Measurements from ENCODE around the gene INPP5A. TPM values are rescaled to one million over a fixed set of nuclear protein-coding genes. Genes with fewer than 3 reads are reported as not detected.

The INPP5A gene
- total RNA-seq, 1 donor from 2014 or later: 36.4 TPM

- H3K9me3 Mint-ChIP-seq (ENCODE audit: unreplicated experiment): no peaks in the 10 kb centered on the region
- H3K4me1 Mint-ChIP-seq (ENCODE audit: unreplicated experiment): peaks cover 1% of the 10 kb centered on the region
- no peak for DNase-seq (ENCODE audit: extremely low spot score, unreplicated experiment)
- H3K27me3 Mint-ChIP-seq (ENCODE audit: unreplicated experiment): no peaks in the 10 kb centered on the region
- H3K4me3 Mint-ChIP-seq (ENCODE audit: unreplicated experiment): no peak overlapping the region
- no peak overlapping the region for H3K27ac Mint-ChIP-seq (ENCODE audit: unreplicated experiment)
- no peak for TF ChIP-seq CTCF (IDR thresholded peaks at IDR 0.05)
- H3K36me3 Mint-ChIP-seq (ENCODE audit: unreplicated experiment): no peaks in the 10 kb centered on the region
These were observed 112.2 kb downstream of the INPP5A start for GRCh38 chr10:132649651-132650360.

- Mint-ChIP-seq H3K27me3 (ENCODE audit: unreplicated experiment) (no peaks in the 10 kb centered on the region), H3K4me1 (ENCODE audit: unreplicated experiment) (peaks cover 1% of the 10 kb centered on the region), H3K9me3 (ENCODE audit: unreplicated experiment) (no peaks in the 10 kb centered on the region), H3K36me3 (ENCODE audit: unreplicated experiment) (no peaks in the 10 kb centered on the region), H3K4me3 (ENCODE audit: unreplicated experiment) (no peak overlapping the region), H3K27ac (ENCODE audit: unreplicated experiment) (no peak overlapping the region)
- DNase-seq (ENCODE audit: extremely low spot score, unreplicated experiment): no peak
- no peak for TF ChIP-seq CTCF (IDR thresholded peaks at IDR 0.05)
These were observed 113.1 kb downstream of the INPP5A start for GRCh38 chr10:132650611-132651250.

GRCh38 chr10:132651511-132652029 lies 114.0 kb downstream of the INPP5A start:
- no peak for DNase-seq (ENCODE audit: extremely low spot score, unreplicated experiment)
- Mint-ChIP-seq H3K27me3 (ENCODE audit: unreplicated experiment) (no peaks in the 10 kb centered on the region), H3K9me3 (ENCODE audit: unreplicated experiment) (no peaks in the 10 kb centered on the region)

DNA sequence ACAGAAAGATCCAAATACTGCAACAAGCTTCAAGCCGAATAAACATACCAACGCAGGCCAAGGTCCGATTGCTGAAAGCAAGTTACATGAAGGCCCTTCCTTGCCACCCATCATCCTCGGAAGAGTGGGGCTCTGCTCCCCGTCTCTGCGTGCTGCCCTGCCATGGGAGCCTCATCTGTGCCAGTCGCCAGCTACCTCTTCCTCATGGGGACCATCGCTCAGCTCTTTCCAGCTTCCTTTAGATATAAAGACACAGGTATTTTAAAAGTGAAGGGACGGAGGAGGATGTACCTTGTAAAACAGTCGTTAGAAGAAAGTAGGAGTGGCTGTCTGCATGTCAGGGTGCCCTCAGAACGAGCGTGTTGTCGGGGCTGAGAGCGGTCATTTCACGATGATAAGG lies 114.9 kb downstream of the INPP5A start:
- Mint-ChIP-seq H3K9me3 (ENCODE audit: unreplicated experiment) (no peaks in the 10 kb centered on the region), H3K36me3 (ENCODE audit: unreplicated experiment) (no peaks in the 10 kb centered on the region), H3K4me3 (ENCODE audit: unreplicated experiment) (no peak overlapping the region), H3K27me3 (ENCODE audit: unreplicated experiment) (no peaks in the 10 kb centered on the region), H3K27ac (ENCODE audit: unreplicated experiment) (no peak overlapping the region), H3K4me1 (ENCODE audit: unreplicated experiment) (peaks cover 1% of the 10 kb centered on the region)
- TF ChIP-seq CTCF (IDR thresholded peaks at IDR 0.05): no peak
- DNase-seq (ENCODE audit: extremely low spot score, unreplicated experiment): no peak

More at GRCh38 chr10:132651511-132652029, 114.0 kb downstream of the INPP5A start:
- no peak for TF ChIP-seq CTCF (IDR thresholded peaks at IDR 0.05)
- H3K4me1 Mint-ChIP-seq (ENCODE audit: unreplicated experiment): peaks cover 1% of the 10 kb centered on the region
- H3K36me3 Mint-ChIP-seq (ENCODE audit: unreplicated experiment): no peaks in the 10 kb centered on the region
- no peak overlapping the region for H3K27ac Mint-ChIP-seq (ENCODE audit: unreplicated experiment)
- no peak overlapping the region for H3K4me3 Mint-ChIP-seq (ENCODE audit: unreplicated experiment)

- no peaks in the 10 kb centered on the region for H3K27me3 Mint-ChIP-seq (ENCODE audit: unreplicated experiment)
- H3K4me3 Mint-ChIP-seq (ENCODE audit: unreplicated experiment): no peak overlapping the region
- H3K4me1 Mint-ChIP-seq (ENCODE audit: unreplicated experiment): peaks cover 1% of the 10 kb centered on the region
- H3K36me3 Mint-ChIP-seq (ENCODE audit: unreplicated experiment): no peaks in the 10 kb centered on the region
- no peak for DNase-seq (ENCODE audit: extremely low spot score, unreplicated experiment)
- H3K27ac Mint-ChIP-seq (ENCODE audit: unreplicated experiment): no peak overlapping the region
- no peak for TF ChIP-seq CTCF (IDR thresholded peaks at IDR 0.05)
- H3K9me3 Mint-ChIP-seq (ENCODE audit: unreplicated experiment): no peaks in the 10 kb centered on the region
These were observed 115.5 kb downstream of the INPP5A start for GRCh38 chr10:132652936-132653590.

All from osteocyte (in vitro differentiated cells).